Activated CD8-positive, alpha-beta memory T cell treated with anti-CD3 and anti-CD28 coated beads for 1 hour (primary cell): ENCODE results near the gene TRMO.

Experiments
- DNase-seq, 2 donors: peaks; one replicate each; pipeline ENCODE4 v3.0.0-alpha.2; 2020; ENCODE audit warnings: low read depth in 1 of 2; ENCODE audit errors: extremely low read depth in 1 of 2

The TRMO gene

DNA sequence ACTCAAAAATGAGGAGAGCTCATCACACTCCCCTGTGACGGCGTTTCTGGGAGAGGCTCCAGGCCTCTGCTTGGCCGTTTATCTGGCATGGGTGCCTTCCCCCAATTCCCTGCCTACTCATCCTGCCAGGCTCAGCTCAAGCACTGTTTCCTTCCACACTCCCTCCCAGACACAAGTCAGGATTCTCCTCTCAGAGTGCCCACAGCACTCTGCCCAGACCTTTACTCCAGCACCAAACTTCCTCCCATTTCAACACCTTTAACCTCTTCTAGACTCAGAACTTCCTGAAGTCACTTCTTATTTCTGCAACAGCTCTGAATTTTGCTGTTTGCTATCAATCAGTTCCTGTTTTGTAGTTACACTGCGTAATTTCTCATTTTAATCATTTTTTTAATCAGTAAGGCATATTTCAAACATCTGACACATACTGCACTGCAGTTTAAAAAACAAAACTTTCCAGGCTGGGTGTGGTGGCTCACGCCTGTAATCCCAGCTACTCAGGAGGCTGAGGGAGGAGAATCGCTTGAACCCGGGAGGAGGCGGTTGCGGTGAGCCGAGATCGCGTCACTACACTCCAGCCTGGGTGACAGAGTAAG is 16.0 kb downstream of the TRMO start:
- no peak for DNase-seq

DNA sequence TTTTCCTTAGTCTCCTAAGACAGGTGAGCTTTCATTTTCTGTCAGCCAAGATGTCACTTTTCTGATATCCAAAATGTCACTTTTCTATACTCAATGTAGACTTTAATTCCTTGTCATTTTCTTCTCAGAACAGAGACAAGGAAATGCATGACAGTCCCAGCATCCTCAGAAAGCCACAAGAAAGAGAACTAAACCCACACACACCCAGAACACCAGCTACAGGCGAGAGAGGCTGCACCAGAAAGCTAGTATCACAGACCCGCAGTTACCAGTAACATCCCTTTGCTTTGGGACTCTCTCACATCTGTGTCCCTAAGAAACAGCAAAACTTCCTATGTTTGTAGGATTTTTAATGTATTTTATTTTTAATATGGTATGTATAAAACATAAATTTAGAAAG is 17.1 kb downstream of the TRMO start:
- DNase-seq = no peak

DNA sequence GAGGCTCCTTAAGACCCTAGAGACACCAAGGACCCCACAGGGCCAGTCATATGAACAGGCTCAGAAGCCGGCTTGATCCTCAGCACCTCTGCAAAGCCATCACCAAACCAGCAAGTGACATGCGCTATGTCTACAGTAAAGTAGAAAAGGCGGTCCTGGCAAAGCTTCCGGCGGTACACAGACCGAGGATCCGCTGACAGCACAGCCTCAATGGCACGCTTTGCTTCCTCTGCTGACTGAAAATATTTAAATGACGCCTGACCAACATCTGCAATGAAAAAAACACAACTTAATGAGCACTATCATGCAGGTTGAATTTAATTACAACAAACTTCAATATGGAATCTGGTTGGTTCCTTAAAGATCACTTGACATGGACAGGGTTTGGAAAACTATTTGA is 17.6 kb downstream of the TRMO start:
- DNase-seq = no peak

- DNase-seq = no peak
These were observed 19.1 kb downstream of the TRMO start for GRCh38 chr9:97903177-97903576.

DNA sequence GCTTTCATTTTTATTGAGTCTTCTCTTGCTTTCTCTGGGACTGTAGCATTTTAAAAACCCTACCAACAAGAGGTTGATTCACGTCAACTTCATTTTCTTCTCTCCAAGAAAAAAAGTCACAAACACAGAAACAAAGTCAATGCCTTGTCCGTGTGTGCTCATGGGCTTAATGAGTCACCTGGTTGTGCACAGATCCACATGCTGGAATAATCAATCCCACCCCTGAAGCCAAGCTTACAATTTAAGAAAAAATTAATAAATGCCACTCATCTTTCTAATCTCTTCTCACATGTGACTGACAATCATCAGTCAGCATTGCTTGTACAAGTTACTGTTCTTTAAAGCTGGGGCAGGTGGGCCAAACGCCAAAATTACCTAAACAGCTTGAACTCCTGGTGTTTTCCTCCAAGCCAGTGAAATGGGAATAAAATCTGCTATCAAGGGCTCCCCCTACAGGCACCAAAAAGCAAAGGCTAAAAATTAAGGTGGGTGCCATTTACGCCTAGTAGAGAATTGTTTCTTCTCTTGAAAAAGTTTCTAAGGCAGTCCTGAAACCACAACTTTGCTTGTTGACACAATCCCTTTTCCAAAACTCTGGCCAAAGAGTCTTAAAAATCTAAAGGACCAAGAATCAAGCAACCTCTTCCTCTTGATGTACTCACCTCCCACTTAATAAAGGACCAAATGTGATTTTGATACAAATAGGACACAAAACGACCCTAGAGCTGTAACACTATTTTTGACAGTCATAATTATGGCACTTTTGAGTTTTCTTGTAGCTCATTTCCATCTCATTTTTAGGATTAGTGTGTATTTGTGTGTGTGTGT is 21.3 kb downstream of the TRMO start:
- DNase-seq = no peak

- no peak for DNase-seq
These were observed 22.1 kb downstream of the TRMO start for GRCh38 chr9:97900103-97900737.

GRCh38 chr9:97895695-97896332 is 26.5 kb downstream of the TRMO start:
- no peak for DNase-seq

GRCh38 chr9:97895211-97895610 is 27.1 kb downstream of the TRMO start:
- no peak for DNase-seq

GRCh38 chr9:97892421-97892820 is 29.9 kb downstream of the TRMO start:
- no peak for DNase-seq

GRCh38 chr9:97891736-97892135 is 30.6 kb downstream of the TRMO start:
- DNase-seq = no peak

DNA sequence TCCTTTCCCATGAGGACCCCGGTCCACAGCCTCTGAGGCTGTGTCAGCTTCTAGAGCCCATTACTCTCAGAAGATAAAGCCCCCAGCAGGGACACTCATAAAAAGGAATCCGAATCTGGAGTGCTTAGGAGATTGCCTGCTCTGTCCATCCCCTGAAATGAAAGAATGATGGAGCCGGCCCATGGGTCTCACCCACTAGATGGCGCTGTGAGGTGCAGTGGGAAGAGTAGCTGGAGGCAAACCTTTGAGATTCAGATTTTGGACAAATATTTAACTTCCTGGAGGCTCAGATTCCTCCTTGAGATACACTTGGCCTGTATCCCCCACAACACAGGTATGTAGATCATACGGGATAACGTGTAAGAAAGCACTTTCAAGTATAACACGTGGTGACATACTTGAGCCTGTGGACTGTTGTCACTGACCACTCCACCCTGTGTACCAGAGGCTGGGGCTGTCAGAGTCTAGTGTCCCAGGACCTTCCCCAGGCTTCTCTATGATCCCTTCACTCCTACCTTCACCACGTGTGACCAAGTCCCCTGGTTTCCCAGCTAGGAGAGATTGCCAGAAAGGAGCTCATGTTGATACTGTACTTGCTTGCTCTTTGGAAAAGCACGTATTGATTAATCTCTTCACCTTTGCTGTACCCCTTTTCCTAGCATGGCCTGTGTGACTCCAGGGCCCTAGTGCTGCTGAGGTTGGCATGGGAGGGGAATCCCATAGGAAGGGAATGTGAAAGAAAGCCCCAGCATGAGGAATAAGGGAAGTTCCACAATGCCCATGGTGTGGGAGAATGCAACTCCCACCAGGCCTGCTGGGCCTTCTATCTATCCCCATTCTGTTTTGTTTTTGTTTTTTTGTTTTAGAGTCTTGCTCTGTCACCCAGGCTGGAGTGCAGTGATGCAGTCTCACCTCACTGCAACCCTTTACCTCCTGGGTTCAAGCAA is 32.1 kb downstream of the TRMO start:
- DNase-seq = peak; percentile 43 to 48

GRCh38 chr9:97880336-97880735 is 42.0 kb downstream of the TRMO start:
- no peak for DNase-seq

- DNase-seq = no peak
These were observed 46.2 kb downstream of the TRMO start for GRCh38 chr9:97876061-97876460.

- DNase-seq = no peak
These were observed 47.2 kb downstream of the TRMO start for GRCh38 chr9:97875111-97875510.

DNA sequence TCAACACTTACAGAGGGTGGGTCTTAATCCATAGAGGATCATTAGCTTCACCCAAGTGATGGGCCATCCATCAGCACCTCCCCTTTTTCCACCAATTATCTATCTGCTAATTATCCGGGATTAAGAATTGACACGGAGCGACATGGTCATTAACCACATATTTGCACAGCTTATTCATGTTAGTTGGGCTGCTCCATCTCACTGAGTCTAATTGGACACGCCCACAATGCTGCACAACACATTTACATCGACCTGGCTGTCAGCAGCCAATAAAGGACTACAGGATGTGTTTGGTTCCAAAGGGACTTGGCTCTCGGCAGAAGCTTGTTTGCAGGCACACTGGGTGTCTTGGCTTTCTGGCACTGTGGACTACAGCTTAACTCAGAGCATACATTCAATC is 47.7 kb downstream of the TRMO start:
- DNase-seq = no peak

GRCh38 chr9:97873882-97874281 is 48.4 kb downstream of the TRMO start:
- no peak for DNase-seq

DNA sequence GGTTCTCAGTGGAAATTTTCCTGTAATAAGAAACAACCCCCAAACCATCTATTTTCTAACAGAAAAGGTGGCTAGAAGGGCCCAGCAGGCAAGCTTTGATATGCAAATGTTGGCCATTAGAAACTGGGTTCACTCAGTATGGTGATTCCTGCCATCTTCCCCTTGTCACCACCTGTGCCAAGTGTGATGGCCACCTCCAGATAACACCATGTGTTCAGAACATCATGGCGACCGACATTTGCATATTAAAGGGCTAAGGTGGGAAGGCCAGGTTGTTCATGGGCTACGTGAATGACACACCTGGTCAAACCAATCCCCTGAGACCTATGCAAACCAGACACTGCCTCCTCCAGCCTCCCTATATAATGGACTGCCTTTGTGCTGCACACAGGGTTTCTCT is 48.9 kb downstream of the TRMO start:
- no peak for DNase-seq

DNA sequence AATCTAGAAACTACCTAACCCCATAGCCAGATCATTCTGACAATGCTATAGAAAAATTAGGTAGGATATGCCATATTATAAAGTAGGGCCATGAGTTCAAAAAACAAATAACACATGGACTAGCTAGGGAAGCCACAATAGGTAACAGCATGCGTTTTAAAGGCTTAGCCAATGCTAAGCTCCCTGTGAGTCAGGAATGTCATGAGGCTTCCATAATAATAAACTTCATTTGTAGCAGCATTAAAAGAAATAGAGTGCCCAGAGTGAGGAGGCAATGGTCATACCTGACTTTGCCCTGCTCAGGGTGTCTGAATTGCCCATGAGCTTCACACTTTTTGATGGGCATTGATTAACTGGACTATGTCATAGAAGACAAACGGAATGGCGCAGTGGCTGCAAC is 53.4 kb downstream of the TRMO start:
- no peak for DNase-seq

GRCh38 chr9:97866848-97867247 is 55.5 kb downstream of the TRMO start:
- no peak for DNase-seq

DNA sequence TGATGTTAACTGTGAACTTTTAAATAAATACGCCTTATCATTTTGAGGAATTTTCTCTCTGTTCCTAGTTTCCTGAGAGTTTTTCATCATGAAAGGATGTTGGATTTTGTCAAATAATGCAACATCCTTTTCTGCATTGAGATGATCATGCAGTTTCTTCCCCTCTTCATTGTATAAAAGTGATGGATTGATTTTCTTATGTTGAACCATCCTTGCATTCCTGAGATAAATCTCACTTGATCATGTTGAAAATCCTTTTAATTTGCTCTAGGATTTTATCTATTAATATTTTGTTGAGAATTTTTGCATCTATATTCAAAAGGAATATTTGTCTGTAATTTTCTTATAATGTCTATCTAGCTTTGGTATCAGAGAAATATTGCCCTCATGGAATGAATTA is 56.0 kb downstream of the TRMO start:
- no peak for DNase-seq

DNA sequence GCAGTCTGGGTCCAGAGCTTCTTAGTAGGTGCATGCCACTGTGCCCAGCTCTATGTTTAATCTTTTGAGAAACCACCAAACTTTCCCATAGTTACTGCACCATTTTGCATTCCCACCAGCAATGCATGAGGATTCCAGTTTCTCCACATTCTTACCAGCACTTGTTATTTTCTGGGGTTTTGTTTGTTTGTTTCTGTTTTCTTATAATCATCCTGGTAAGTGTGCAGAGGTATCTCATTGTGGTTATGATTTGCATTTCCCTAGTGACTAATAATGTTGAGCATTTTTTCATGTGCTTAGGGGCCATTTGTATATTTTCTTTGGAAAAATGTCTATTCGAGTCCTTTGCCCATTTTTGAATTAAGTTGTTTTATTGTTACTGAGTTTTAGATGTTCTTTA is 57.9 kb downstream of the TRMO start:
- no peak for DNase-seq
